ENCODE data around the gene TCL1A.
"Not testable (repeated sequence)": the region's sequence is repeated elsewhere in the genome, so short reads cannot be mapped to it uniquely, and the experiment has no call there.

Gene TCL1A

GRCh38 chr14:95674613-95675012 lies 39.3 kb downstream of the TCL1A start:
- no peak for DNase-seq

DNA sequence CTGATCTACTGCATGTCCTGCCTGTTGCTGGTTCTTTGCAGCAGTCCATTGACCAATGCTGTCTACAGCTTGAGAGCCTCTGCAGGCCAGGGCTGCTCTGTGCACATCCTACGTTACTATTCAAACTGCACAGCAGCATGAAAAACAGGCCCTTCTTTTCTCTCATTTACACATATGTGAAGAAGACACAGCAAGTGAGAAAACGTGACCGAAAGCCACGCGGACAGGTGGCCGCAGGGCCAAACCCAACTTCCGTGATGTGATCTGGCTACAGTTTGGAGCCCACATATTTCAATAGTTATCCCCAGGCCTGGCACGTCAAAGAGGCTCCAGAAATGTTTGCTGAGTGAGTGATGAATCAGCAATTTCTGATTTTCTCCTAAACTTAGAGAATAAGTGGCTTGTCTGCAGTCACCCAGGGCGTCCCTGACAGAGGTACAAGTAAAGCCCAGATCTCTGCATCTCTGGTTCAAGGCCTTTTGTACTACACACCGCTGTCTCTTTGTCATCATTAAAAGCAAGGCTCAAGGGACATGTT lies 45.6 kb downstream of the TCL1A start:
- DNase-seq = no peak

DNA sequence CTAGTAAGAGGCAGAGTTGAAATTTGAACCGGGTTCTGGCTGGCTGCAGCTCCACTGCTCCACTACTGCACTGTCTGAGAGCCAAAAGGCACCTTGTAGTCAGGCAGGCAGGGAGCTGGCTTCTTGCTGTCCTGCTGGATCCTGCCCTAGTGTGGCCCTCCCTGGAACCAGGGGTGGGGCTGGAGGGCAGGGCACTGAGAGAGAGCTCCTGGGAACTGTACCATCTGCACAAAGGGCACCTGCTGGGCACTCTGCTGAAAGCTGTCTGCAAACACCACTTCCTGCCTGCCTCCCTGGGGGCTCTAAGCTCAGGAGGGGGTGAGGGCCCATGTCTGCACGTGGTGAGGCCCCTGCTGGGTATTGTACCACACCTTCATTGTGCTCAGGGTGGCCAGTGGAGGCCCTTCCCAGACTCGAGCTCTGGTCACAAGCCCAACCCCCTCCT lies 46.7 kb downstream of the TCL1A start:
- DNase-seq = no peak

DNA sequence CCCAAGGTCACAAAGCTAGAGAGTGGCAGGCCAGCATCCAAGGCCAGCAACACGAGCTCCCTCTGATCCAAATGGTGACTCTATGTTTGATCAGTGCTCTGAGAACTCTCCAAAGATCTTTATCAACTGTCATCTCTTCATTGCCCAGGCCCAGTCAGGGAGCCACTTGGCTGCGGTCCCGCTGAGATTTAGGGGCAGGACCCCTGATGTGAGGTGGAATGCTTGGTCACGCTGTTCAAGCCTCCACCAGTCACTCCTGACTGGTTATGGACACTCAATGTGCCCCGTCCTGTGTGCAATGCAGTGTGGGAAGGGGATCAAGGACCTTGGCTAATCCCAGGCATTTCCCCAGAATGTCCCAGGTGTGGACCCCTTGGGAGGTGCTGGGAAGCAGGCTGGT lies 47.5 kb downstream of the TCL1A start:
- no peak for DNase-seq

DNA sequence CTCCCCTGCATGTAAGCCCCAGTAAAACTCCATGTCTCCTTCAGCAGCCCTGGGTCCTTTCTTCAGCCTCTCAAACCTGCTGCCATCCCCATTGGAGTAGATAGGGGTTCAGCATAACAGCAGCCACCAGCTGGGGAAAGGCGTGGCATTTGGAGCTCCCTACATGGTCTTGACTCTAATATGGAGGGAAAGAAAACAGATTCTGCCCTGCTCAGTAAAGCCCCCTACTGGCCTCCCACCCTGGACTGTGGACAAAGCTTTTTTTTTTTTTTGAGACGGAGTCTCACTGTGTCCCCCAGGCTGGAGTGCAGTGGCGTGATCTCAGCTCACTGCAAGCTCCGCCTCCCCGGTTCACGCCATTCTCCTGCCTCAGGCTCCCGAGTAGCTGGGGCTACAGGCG lies 48.4 kb downstream of the TCL1A start:
- DNase-seq = not testable (repeated sequence)

DNA sequence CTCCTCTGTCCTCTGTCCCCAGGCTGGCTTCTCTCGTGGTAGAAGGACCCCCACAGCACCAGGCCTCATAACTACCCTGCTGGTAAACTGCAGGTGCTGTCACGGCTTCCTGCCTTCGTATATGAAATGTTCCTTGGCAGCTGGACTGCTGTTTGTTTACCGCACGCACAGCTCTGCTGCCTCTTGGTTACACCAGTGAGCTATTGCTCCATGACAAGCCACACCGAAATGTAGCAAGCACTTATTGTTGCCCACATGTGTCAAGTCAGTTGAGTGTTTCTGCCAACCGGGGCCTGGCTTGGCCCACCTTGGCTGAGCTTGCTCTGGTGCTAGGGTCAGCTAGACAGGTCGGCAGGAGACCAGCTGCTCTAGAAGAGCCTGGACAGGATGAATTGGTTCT lies 49.4 kb downstream of the TCL1A start:
- no peak for DNase-seq

GRCh38 chr14:95664066-95664465 lies 49.9 kb downstream of the TCL1A start:
- DNase-seq = no peak

DNA sequence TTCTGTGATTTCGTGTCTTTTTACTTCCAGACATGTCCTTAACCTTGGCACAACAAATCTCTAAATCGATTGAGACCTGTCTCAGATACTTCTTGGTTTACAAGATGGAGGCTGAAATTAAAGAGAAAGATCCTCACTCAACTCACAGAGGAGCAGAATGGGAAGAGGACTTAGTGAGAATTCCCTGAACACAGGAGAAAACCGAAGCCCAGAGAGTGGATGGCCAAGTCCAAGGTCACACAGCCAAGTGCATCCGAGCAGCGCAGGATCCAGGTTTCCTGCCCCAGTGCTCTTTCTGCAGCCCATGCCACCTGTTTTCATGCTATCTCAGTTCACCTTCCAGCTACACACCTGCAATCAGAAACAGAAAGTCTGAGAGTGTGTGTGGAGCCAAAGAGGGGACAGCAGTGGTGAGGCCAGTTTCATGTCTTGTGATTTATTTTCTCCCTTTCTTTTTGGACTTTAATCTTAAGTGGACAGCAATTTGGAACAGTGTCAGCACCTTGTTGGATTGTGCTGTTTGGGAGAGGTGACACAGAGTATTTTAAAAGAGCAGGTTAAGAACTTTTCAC lies 50.6 kb downstream of the TCL1A start:
- no peak for DNase-seq

DNA sequence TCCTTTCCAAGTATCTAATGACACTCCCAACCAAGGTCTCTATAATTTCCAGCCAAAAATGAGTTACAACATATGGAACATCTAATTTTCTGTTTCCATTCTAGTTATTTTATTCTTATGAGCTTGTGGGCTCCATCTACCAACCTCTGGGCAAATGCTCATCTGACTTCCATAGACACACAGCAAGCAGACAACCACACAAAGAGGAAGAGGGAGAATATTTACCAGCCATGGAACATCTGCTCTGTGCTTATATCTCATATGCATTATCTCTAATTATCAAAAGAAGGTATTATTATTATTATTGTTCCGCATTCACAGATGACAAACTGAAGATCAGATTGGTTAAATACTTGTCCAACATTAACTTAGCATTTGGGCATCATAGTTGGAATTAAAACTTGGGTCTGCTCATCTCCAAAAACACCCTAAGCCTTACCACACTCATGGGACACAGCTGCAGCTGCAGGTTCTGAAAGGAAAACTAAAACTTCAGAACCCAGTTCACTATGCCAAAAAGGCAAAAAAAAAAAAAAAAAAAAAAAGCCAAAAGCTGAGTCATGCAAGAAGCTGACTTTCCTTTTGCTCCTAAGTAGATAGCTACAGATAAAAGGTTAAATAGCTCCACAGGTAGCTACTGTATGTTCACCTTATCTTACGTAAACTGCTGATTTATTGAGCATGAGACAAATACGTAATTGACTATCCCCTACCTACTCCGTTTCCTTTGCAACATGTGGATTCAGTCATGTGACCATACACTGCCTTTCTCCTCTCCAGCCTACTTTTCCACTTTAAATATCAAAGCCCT lies 51.3 kb downstream of the TCL1A start:
- no peak for DNase-seq

DNA sequence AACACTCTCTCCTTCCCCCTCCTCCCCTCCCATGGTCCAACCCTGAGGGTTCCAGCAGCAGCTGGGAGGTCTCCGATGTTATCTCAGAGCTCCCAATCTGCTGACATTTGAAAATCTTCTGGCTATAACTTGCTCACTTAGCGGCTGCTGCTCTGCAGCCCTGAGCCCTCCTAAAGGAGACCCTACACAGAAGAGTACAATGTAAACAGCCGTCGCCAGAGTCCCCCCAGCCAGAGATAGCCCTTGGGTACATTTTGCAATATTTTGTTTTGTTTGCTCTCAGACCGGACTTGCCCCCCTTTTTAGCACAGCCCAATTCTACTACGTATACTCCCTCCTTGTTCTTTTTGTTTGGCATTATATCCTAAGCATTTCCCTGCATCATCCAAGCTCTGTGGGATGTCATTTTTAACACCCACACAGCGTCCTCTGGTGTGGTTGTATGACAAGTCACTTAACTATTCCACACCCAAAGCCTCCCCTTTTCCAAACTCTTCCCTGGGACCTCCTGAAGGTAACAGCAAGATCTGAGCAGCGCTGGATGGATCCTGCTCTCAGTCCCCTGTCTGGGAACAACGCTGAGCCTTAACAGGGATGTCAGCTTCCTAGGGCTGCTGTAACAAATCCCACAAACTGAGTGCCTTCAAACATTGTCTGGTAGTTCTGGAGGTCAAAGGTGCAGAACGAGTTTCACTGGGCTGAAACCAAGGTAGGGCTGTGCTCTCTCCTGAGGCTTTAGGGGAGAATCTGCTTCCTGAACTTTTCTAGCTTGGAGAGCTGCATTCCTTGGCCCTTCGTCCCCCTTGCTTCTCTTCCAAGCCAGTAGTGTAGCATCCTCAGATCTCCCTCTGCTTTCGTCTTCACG lies 53.0 kb downstream of the TCL1A start:
- DNase-seq = no peak

- DNase-seq = no peak
Observed at GRCh38 chr14:95659990-95660385, 53.9 kb downstream of the TCL1A start.

Measured in Kasumi-1 (cell line).